BLaER1 (cell line): ENCODE results near the gene SEMA6D.

Source experiments
- H3K27ac ChIP-seq: shearing (Covaris generic); formaldehyde crosslinking; 2 replicates; pipeline ENCODE4 v1.8.1; 2022
- H3K27me3 ChIP-seq: shearing (Covaris generic); formaldehyde crosslinking; 2 replicates; pipeline ENCODE4 v1.8.1; 2022
- H3K36me3 ChIP-seq: shearing (Covaris generic); formaldehyde crosslinking; 2 replicates; pipeline ENCODE4 v1.8.1; 2022
- H3K4me1 ChIP-seq: shearing (Covaris generic); formaldehyde crosslinking; 2 replicates; pipeline ENCODE4 v1.8.1; 2022
- H3K4me2 ChIP-seq: shearing (Covaris generic); formaldehyde crosslinking; 2 replicates; pipeline ENCODE4 v1.8.1; 2022
- H3K4me3 ChIP-seq: shearing (Covaris generic); formaldehyde crosslinking; 2 replicates; pipeline ENCODE4 v1.8.1; 2022
- H3K9ac ChIP-seq: shearing (Covaris generic); formaldehyde crosslinking; 2 replicates; pipeline ENCODE4 v1.8.1; 2022
- H3K9me3 ChIP-seq: shearing (Covaris generic); formaldehyde crosslinking; 2 replicates; pipeline ENCODE4 v1.8.1; 2022
- H4K20me1 ChIP-seq: shearing (Covaris generic); formaldehyde crosslinking; 2 replicates; pipeline ENCODE4 v1.8.1; 2022
- Cebpa-rat ChIP-seq: shearing (Covaris generic); IDR thresholded peaks from 2 replicates; pipeline ENCODE4 v1.8.1; 2022

Gene SEMA6D

GRCh38 chr15:47773143-47773542 is 55.8 kb downstream of the SEMA6D start:
- no peak for TF ChIP-seq Cebpa-rat
- Histone ChIP-seq H3K36me3 (no peaks in the 10 kb centered on the region), H3K27ac (no peak overlapping the region), H3K9ac (no peak overlapping the region), H3K4me1 (no peaks in the 10 kb centered on the region), H3K9me3 (no peaks in the 10 kb centered on the region), H3K27me3 (no peaks in the 10 kb centered on the region), H3K4me2 (no peak overlapping the region), H3K4me3 (no peak overlapping the region), H4K20me1 (no peaks in the 10 kb centered on the region)

GRCh38 chr15:47778263-47778770 is 61.0 kb downstream of the SEMA6D start:
- Histone ChIP-seq H3K27ac (no peak overlapping the region), H3K9ac (no peak overlapping the region), H3K27me3 (no peaks in the 10 kb centered on the region), H3K4me1 (no peaks in the 10 kb centered on the region), H3K4me2 (no peak overlapping the region), H3K9me3 (0 out of 2 replicates have a peak, but pooled peaks cover 5% of the 10 kb centered on the region), H4K20me1 (no peaks in the 10 kb centered on the region), H3K36me3 (no peaks in the 10 kb centered on the region), H3K4me3 (no peak overlapping the region)
- TF ChIP-seq Cebpa-rat: no peak

- no peak for TF ChIP-seq Cebpa-rat
- no peak overlapping the region for H3K27ac ChIP-seq
Measured at GRCh38 chr15:47780971-47781370, 63.7 kb downstream of the SEMA6D start.

GRCh38 chr15:47781527-47781926 is 64.2 kb downstream of the SEMA6D start:
- no peaks in the 10 kb centered on the region for H3K27me3 ChIP-seq
- H3K36me3 ChIP-seq: no peaks in the 10 kb centered on the region
- no peaks in the 10 kb centered on the region for H3K4me1 ChIP-seq
- no peak for TF ChIP-seq Cebpa-rat
- H3K9me3 ChIP-seq: 0 out of 2 replicates have a peak, but pooled peaks cover 11% of the 10 kb centered on the region
- no peak overlapping the region for H3K4me2 ChIP-seq
- H3K4me3 ChIP-seq: no peak overlapping the region
- no peak overlapping the region for H3K9ac ChIP-seq
- H4K20me1 ChIP-seq: no peaks in the 10 kb centered on the region
- no peak overlapping the region for H3K27ac ChIP-seq

More at GRCh38 chr15:47780971-47781370, 63.7 kb downstream of the SEMA6D start:
- Histone ChIP-seq H3K4me2 (no peak overlapping the region), H3K27me3 (no peaks in the 10 kb centered on the region), H3K9me3 (0 out of 2 replicates have a peak, but pooled peaks cover 11% of the 10 kb centered on the region), H3K36me3 (no peaks in the 10 kb centered on the region), H4K20me1 (no peaks in the 10 kb centered on the region), H3K4me1 (no peaks in the 10 kb centered on the region), H3K4me3 (no peak overlapping the region), H3K9ac (no peak overlapping the region)

- H3K4me2 ChIP-seq: no peak overlapping the region
- H3K9ac ChIP-seq: no peak overlapping the region
- no peaks in the 10 kb centered on the region for H3K36me3 ChIP-seq
- H3K9me3 ChIP-seq: 0 out of 2 replicates have a peak, but pooled peaks cover 11% of the 10 kb centered on the region
- H3K4me3 ChIP-seq: no peak overlapping the region
- H3K27ac ChIP-seq: no peak overlapping the region
- TF ChIP-seq Cebpa-rat: no peak
- no peaks in the 10 kb centered on the region for H4K20me1 ChIP-seq
- no peaks in the 10 kb centered on the region for H3K27me3 ChIP-seq
- no peaks in the 10 kb centered on the region for H3K4me1 ChIP-seq
Measured at GRCh38 chr15:47784820-47785219, 67.5 kb downstream of the SEMA6D start.

- no peak overlapping the region for H3K4me3 ChIP-seq
- 0 out of 2 replicates have a peak, but pooled peaks cover 11% of the 10 kb centered on the region for H3K9me3 ChIP-seq
- H3K27ac ChIP-seq: no peak overlapping the region
Measured at GRCh38 chr15:47786371-47786770, 69.1 kb downstream of the SEMA6D start.

GRCh38 chr15:47787875-47788274 is 70.6 kb downstream of the SEMA6D start:
- Histone ChIP-seq H3K9ac (no peak overlapping the region), H3K4me3 (no peak overlapping the region), H3K4me2 (no peak overlapping the region), H3K27ac (no peak overlapping the region), H3K27me3 (no peaks in the 10 kb centered on the region), H3K9me3 (0 out of 2 replicates have a peak, but pooled peaks cover 10% of the 10 kb centered on the region), H4K20me1 (no peaks in the 10 kb centered on the region), H3K36me3 (no peaks in the 10 kb centered on the region), H3K4me1 (no peaks in the 10 kb centered on the region)
- no peak for TF ChIP-seq Cebpa-rat

More at GRCh38 chr15:47786371-47786770, 69.1 kb downstream of the SEMA6D start:
- no peaks in the 10 kb centered on the region for H3K36me3 ChIP-seq
- H3K27me3 ChIP-seq: no peaks in the 10 kb centered on the region
- no peak overlapping the region for H3K9ac ChIP-seq
- no peaks in the 10 kb centered on the region for H3K4me1 ChIP-seq
- no peaks in the 10 kb centered on the region for H4K20me1 ChIP-seq
- no peak for TF ChIP-seq Cebpa-rat
- no peak overlapping the region for H3K4me2 ChIP-seq

- Histone ChIP-seq H3K36me3 (no peaks in the 10 kb centered on the region), H3K4me2 (no peak overlapping the region), H3K4me3 (no peak overlapping the region), H3K27ac (no peak overlapping the region), H3K27me3 (no peaks in the 10 kb centered on the region), H3K9ac (no peak overlapping the region), H3K4me1 (peaks cover 4% of the 10 kb centered on the region; the same call in 1 of the 2 replicates), H3K9me3 (0 out of 2 replicates have a peak, but pooled peaks cover 2% of the 10 kb centered on the region), H4K20me1 (no peaks in the 10 kb centered on the region)
- no peak for TF ChIP-seq Cebpa-rat
Measured at GRCh38 chr15:47788685-47789084, 71.4 kb downstream of the SEMA6D start.

- H4K20me1 ChIP-seq: no peaks in the 10 kb centered on the region
- no peak overlapping the region for H3K4me2 ChIP-seq
- no peaks in the 10 kb centered on the region for H3K9me3 ChIP-seq
- no peak for TF ChIP-seq Cebpa-rat
- H3K4me3 ChIP-seq: no peak overlapping the region
- no peaks in the 10 kb centered on the region for H3K36me3 ChIP-seq
- H3K9ac ChIP-seq: no peak overlapping the region
- H3K27me3 ChIP-seq: no peaks in the 10 kb centered on the region
- no peak overlapping the region for H3K27ac ChIP-seq
- peaks cover 24% of the 10 kb centered on the region for H3K4me1 ChIP-seq
Measured at GRCh38 chr15:47791161-47791560, 73.9 kb downstream of the SEMA6D start.

- Histone ChIP-seq H3K4me3 (no peak overlapping the region), H3K27me3 (no peaks in the 10 kb centered on the region), H3K36me3 (no peaks in the 10 kb centered on the region), H4K20me1 (no peaks in the 10 kb centered on the region), H3K9me3 (no peaks in the 10 kb centered on the region), H3K9ac (no peak overlapping the region), H3K27ac (no peak overlapping the region), H3K4me1 (peaks cover 31% of the 10 kb centered on the region), H3K4me2 (no peak overlapping the region)
- TF ChIP-seq Cebpa-rat: no peak
Measured at GRCh38 chr15:47792231-47792630, 74.9 kb downstream of the SEMA6D start.
